Articular chondrocyte of knee joint (primary cell): ENCODE results near the gene TMEM247. TPM values are rescaled to one million over a fixed set of nuclear protein-coding genes. Genes with fewer than 3 reads are reported as not detected.

Experiments used
- small RNA-seq: library from RNA; depleted of rRNA; stranded (forward); fragments of <200 nt; gene quantifications from one replicate; pipeline ENCODE3, GENCODE V24; 2012
- total RNA-seq: library from RNA; depleted of rRNA; stranded (reverse); fragments of >200 nt; gene quantifications from 2 replicates; pipeline ENCODE4 v1.2.3, GENCODE V29; 2012

TMEM247 gene
- total RNA-seq, result not detected in 2 replicates

DNA sequence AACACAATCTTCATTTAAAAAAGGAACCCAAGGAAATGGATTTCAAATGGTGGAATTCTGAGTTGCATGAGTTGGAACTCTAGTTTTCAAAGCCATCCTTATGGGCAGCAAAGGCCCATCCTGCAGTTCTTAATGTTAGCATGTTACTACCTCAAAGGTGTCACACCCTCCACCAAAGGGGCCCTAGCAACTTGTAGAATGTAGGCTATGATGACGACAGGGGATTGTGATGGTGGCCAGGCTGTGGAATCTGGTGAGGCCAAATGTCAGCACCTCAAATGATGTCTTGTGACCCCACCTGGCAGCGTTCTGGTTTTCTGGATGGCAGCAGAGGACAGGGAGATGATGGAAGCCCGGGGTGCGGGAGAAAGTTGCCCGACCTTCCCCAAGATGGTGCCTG, at the start of gene TMEM247:
TMEM247 (plus strand) TSS at position 301 of the 400 bp plus-strand sequence.

Small RNA genes lying within 50 kb of the gene (small RNA-seq; reads per million reads assigned to genes)
- not detected for gene RN7SL817P

Other genes with a start within 250 kb of the TMEM247 start
- 297 and 319 TPM in 2 replicates for gene EPAS1, start 182.2 kb upstream of the TMEM247 start, total RNA-seq
- gene RHOQ, start 62.9 kb downstream of the TMEM247 start, total RNA-seq, result 153 and 220 TPM in 2 replicates
- gene ATP6V1E2, start 63.0 kb downstream of the TMEM247 start, total RNA-seq, result 7.0 and 7.2 TPM in 2 replicates
- 25.3 and 34.3 TPM in 2 replicates for gene PIGF, start 137.5 kb downstream of the TMEM247 start, total RNA-seq
- 46.6 and 47.7 TPM in 2 replicates for gene CRIPT, start 137.7 kb downstream of the TMEM247 start, total RNA-seq
- 166 and 207 TPM in 2 replicates for gene SOCS5, start 219.7 kb downstream of the TMEM247 start, total RNA-seq